NCI-H774 (cell line): ENCODE data around the gene BEST3.

Experiments used
- DNase-seq: peaks from one replicate; lab custom pipeline; 2025; lab: John Stamatoyannopoulos, UW

BEST3 gene

GRCh38 chr12:69698769-69699540 lies at the start of gene BEST3:
BEST3 (minus strand) TSS chr12:69699303; CDS start chr12:69697798, 1,505 bp downstream.
- DNase-seq, result peak; percentile 97

GRCh38 chr12:69744109-69744508 lies 45.0 kb upstream of the BEST3 start:
- DNase-seq, result no peak

GRCh38 chr12:69739287-69740191 lies 40.4 kb upstream of the BEST3 start:
- peak; percentile 76 for DNase-seq

- peak; percentile 96 for DNase-seq
Measured at GRCh38 chr12:69738351-69739286, 39.5 kb upstream of the BEST3 start, which contains the start of gene RAB3IP. RAB3IP (plus strand) TSS chr12:69738860; CDS start chr12:69755409, 16,549 bp downstream.

GRCh38 chr12:69733638-69734037 lies 34.5 kb upstream of the BEST3 start:
- DNase-seq, result no peak

GRCh38 chr12:69732088-69732487 lies 33.0 kb upstream of the BEST3 start:
- DNase-seq, result no peak

GRCh38 chr12:69726922-69727321 lies 27.8 kb upstream of the BEST3 start:
- no peak for DNase-seq

GRCh38 chr12:69720750-69721149 lies 21.6 kb upstream of the BEST3 start:
- no peak for DNase-seq

- peak; percentile 24 for DNase-seq
Measured at GRCh38 chr12:69719336-69720316, 20.5 kb upstream of the BEST3 start.

GRCh38 chr12:69714542-69714941 lies 15.4 kb upstream of the BEST3 start:
- DNase-seq, result no peak

- DNase-seq, result no peak
Measured at GRCh38 chr12:69712826-69713225, 13.7 kb upstream of the BEST3 start.

- no peak for DNase-seq
Measured at GRCh38 chr12:69708649-69709048, 9.5 kb upstream of the BEST3 start.

- no peak for DNase-seq
Measured at GRCh38 chr12:69704357-69704756, 5.3 kb upstream of the BEST3 start.

GRCh38 chr12:69703146-69703642 lies 4.1 kb upstream of the BEST3 start:
- DNase-seq, result no peak

- peak; percentile 78 for DNase-seq
Measured at GRCh38 chr12:69701826-69702225, 2.7 kb upstream of the BEST3 start.

- peak; percentile 22 for DNase-seq
Measured at GRCh38 chr12:69698054-69698453, 1.0 kb downstream of the BEST3 start.

GRCh38 chr12:69694123-69694522 lies 5.0 kb downstream of the BEST3 start:
- no peak for DNase-seq

- no peak for DNase-seq
Measured at GRCh38 chr12:69689638-69690037, 9.5 kb downstream of the BEST3 start.

- no peak for DNase-seq
Measured at GRCh38 chr12:69688471-69689427, 10.4 kb downstream of the BEST3 start.
